ENCODE results near the gene PLCL2.

Gene PLCL2

DNA sequence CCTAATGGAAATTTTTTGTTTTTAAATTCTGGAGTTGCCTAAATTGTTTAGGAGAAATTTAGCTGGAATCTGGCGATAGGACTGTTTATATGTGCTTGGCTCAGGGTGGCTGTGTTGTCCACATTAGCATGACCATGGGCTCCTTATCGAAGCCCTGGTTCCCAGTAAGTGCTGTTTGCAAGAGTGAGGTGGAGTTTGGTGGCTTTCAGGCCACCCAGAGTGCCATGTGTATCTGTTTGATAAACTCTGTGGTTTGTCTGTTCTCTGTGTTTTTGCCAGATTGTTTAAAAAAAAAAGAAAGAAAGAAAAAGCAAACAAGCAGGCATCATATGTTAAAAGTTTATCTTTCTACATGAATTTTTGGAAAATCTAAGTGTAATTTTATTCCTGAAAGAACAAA, 51.5 kb downstream of the PLCL2 start:
- TF ChIP-seq, protein P1, sequence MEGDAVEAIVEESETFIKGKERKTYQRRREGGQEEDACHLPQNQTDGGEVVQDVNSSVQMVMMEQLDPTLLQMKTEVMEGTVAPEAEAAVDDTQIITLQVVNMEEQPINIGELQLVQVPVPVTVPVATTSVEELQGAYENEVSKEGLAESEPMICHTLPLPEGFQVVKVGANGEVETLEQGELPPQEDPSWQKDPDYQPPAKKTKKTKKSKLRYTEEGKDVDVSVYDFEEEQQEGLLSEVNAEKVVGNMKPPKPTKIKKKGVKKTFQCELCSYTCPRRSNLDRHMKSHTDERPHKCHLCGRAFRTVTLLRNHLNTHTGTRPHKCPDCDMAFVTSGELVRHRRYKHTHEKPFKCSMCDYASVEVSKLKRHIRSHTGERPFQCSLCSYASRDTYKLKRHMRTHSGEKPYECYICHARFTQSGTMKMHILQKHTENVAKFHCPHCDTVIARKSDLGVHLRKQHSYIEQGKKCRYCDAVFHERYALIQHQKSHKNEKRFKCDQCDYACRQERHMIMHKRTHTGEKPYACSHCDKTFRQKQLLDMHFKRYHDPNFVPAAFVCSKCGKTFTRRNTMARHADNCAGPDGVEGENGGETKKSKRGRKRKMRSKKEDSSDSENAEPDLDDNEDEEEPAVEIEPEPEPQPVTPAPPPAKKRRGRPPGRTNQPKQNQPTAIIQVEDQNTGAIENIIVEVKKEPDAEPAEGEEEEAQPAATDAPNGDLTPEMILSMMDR (IDR thresholded peaks at IDR 0.05; ENCODE audit: low read depth, low read length): no peak
- no peak for TF ChIP-seq EZH2phosphoT487 (IDR thresholded peaks at IDR 0.05; ENCODE audit: low read depth)
- Histone ChIP-seq H2AFZ (ENCODE audit: low read depth, low read length) (no peak overlapping the region), H3K4me1 (ENCODE audit: low read length) (no peaks in the 10 kb centered on the region), H3K4me2 (ENCODE audit: low read length) (no peak overlapping the region), H3K79me2 (ENCODE audit: low read length) (peaks cover 8% of the 10 kb centered on the region; the same call in 1 of the 2 replicates), H3K9me3 (ENCODE audit: insufficient read depth, low read length) (no peaks in the 10 kb centered on the region), H4K20me1 (ENCODE audit: insufficient read depth, low read length) (peaks cover 20% of the 10 kb centered on the region; the same call in 1 of the 2 replicates), H3K36me3 (replicated peaks; ENCODE audit: low read depth, low read length) (no peaks in the 10 kb centered on the region), H3K9ac (ENCODE audit: low read length) (no peak overlapping the region), H3K27ac (ENCODE audit: low read length) (no peak overlapping the region), H3K27me3 (ENCODE audit: low read depth, low read length) (no peaks in the 10 kb centered on the region), H3K4me3 (ENCODE audit: low read length) (no peak overlapping the region)

DNA sequence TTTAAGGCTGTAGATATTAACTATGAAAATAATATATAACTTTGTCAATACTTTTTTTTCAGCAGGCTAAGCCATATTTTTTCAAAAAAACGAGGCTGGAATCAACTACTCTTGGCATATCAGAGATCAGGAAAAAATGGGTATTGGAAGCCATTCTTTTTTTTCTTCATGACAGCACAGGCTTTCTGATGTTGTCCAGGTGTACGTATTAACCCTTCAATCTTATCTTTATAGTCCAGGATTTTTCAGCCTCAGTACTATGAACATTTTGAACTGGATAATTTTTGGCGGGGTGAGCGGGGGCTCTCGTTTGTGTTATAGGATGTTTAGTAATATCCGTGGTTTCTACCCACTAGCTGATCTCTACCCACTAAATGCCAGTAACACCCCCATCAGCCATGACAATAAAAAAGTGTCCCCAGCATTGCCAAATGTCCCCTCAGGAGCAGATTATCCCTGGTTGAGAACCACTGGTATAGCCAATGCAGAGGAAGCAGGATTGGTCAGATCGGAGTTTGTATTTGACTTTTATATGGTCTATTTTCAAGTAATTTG, 52.0 kb downstream of the PLCL2 start:
- Histone ChIP-seq H3K4me3 (ENCODE audit: low read length) (no peak overlapping the region), H3K79me2 (ENCODE audit: low read length) (peaks cover 8% of the 10 kb centered on the region; the same call in 1 of the 2 replicates)

DNA sequence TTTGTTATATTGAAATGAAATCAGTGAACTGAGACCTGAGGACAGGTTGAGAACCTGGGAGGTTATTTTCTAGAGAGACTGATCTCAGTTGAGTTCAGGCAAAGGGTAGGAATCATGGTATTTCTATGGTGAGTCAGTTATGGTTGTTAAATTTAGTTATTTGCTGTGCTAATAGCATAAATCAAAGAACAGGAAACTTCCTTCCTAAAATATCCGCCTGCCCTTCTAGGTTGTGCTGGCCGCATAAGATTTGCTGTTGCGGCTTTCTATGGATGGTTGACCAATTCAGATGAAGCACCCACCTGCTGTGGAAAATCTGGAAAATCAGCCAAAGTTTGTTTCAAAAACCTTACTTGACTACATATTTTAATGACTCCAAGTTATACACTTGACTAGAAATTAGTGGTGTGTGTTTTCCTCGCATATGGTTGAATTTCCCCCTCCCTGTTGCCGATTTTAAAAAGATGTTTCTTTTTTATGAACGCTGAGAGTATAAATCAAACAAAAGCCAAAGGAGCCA, 52.6 kb downstream of the PLCL2 start:
- Histone ChIP-seq H3K9me3 (ENCODE audit: insufficient read depth, low read length) (no peaks in the 10 kb centered on the region), H3K9ac (ENCODE audit: low read length) (no peak overlapping the region), H4K20me1 (ENCODE audit: insufficient read depth, low read length) (peaks cover 24% of the 10 kb centered on the region; the same call in 1 of the 2 replicates), H3K27me3 (ENCODE audit: low read depth, low read length) (no peaks in the 10 kb centered on the region), H3K79me2 (ENCODE audit: low read length) (peaks cover 8% of the 10 kb centered on the region; the same call in 1 of the 2 replicates), H3K36me3 (replicated peaks; ENCODE audit: low read depth, low read length) (no peaks in the 10 kb centered on the region), H3K4me3 (ENCODE audit: low read length) (no peak overlapping the region), H3K27ac (ENCODE audit: low read length) (no peak overlapping the region), H3K4me2 (ENCODE audit: low read length) (no peak overlapping the region), H2AFZ (ENCODE audit: low read depth, low read length) (no peak overlapping the region), H3K4me1 (ENCODE audit: low read length) (no peaks in the 10 kb centered on the region)
- no peak for TF ChIP-seq EZH2phosphoT487 (IDR thresholded peaks at IDR 0.05; ENCODE audit: low read depth)
- TF ChIP-seq, protein P1 (IDR thresholded peaks at IDR 0.05; ENCODE audit: low read depth, low read length): no peak

More for the DNA sequence above, 52.0 kb downstream of the PLCL2 start:
- TF ChIP-seq EZH2phosphoT487 (IDR thresholded peaks at IDR 0.05; ENCODE audit: low read depth): no peak
- TF ChIP-seq, protein P1 (IDR thresholded peaks at IDR 0.05; ENCODE audit: low read depth, low read length): no peak
- Histone ChIP-seq H4K20me1 (ENCODE audit: insufficient read depth, low read length) (peaks cover 24% of the 10 kb centered on the region; the same call in 1 of the 2 replicates), H3K36me3 (replicated peaks; ENCODE audit: low read depth, low read length) (no peaks in the 10 kb centered on the region), H3K4me1 (ENCODE audit: low read length) (no peaks in the 10 kb centered on the region), H3K27me3 (ENCODE audit: low read depth, low read length) (no peaks in the 10 kb centered on the region), H3K9ac (ENCODE audit: low read length) (no peak overlapping the region), H2AFZ (ENCODE audit: low read depth, low read length) (no peak overlapping the region), H3K27ac (ENCODE audit: low read length) (no peak overlapping the region), H3K4me2 (ENCODE audit: low read length) (no peak overlapping the region), H3K9me3 (ENCODE audit: insufficient read depth, low read length) (no peaks in the 10 kb centered on the region)

DNA sequence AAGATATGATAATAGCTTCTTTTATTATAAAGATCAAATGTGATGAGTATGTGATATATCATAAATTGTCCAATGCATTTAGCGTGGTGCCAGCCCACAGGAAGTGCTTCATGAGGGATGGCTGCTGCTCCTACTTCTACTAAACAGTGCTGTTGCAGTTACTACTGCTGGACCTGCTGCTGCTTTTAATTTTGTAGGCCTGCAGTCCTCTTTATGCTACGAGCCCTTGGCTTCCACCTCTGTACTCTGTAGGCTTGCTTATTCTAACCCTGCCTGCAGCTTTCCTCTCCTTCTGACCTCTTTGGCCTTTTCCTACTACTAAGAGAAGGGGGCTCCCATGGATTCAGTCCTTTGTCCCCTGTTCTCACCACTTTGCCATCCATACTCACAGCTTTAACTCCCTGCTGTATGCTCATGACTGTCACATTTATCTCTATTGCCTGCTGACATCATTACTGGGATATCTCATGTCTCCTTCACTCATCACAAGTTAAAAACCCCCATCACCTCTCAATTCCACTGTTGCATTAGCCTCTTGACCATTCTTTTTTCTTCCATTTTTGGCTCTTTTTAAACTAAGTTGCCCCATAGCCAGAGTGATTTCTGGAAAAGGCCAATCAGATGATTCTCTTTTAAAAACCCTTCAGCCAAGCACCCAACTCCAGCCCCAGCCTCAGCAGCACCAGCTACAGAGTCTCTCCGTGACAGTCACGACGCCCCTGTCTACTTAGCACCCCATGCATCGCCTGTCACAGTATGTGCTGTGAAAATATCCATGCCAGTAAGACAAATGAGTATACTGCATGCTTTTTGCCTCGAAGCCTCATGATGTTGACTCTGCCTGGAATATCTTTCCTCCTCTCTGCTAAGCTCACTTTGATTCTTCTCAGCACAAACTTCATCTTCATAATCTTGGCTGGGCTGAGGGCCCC, 56.3 kb downstream of the PLCL2 start:
- Histone ChIP-seq H2AFZ (ENCODE audit: low read depth, low read length) (no peak overlapping the region), H3K4me1 (ENCODE audit: low read length) (no peaks in the 10 kb centered on the region), H3K9ac (ENCODE audit: low read length) (no peak overlapping the region), H3K36me3 (replicated peaks; ENCODE audit: low read depth, low read length) (no peaks in the 10 kb centered on the region), H3K27me3 (ENCODE audit: low read depth, low read length) (no peaks in the 10 kb centered on the region), H3K27ac (ENCODE audit: low read length) (no peak overlapping the region), H3K4me3 (ENCODE audit: low read length) (no peak overlapping the region), H3K4me2 (ENCODE audit: low read length) (no peak overlapping the region), H3K79me2 (ENCODE audit: low read length) (0 out of 2 replicates have a peak, but pooled peaks cover 2% of the 10 kb centered on the region), H3K9me3 (ENCODE audit: insufficient read depth, low read length) (no peaks in the 10 kb centered on the region), H4K20me1 (ENCODE audit: insufficient read depth, low read length) (peaks cover 16% of the 10 kb centered on the region; the same call in 1 of the 2 replicates)
- TF ChIP-seq EZH2phosphoT487 (IDR thresholded peaks at IDR 0.05; ENCODE audit: low read depth): no peak
- TF ChIP-seq, protein P1 (IDR thresholded peaks at IDR 0.05; ENCODE audit: low read depth, low read length): no peak
